Mesenchymal stem cell (in vitro differentiated cells and primary cell): Measurements from ENCODE around the gene CD1E.

Source experiments
- DNase-seq: peaks from one replicate; pipeline ENCODE4 v3.0.0-alpha.2; 2013
- H2AFZ ChIP-seq: one replicate; pipeline ENCODE4 v1.6.1; 2013; ENCODE audit warnings: low read depth, mild to moderate bottlenecking, control low read depth, inconsistent platforms, low read length, moderate library complexity
- H2AK5ac ChIP-seq: 2 replicates; pipeline ENCODE4 v1.6.1; 2013; ENCODE audit warnings: low read length, moderate library complexity, mild to moderate bottlenecking, inconsistent platforms; ENCODE audit not compliant: severe bottlenecking
- H2BK120ac ChIP-seq: one replicate; pipeline ENCODE4 v1.6.1; 2013; ENCODE audit warnings: low read depth, mild to moderate bottlenecking, inconsistent platforms, low read length, moderate library complexity
- H2BK12ac ChIP-seq, 2 experiments: one replicate each; pipeline ENCODE4 v1.6.1; 2013; ENCODE audit warnings: inconsistent platforms in 2 of 2, low read length in 2 of 2, mild to moderate bottlenecking in 2 of 2, moderate library complexity in 2 of 2, control low read depth in 1 of 2
- H2BK15ac ChIP-seq: one replicate; pipeline ENCODE4 v1.6.1; 2013; ENCODE audit warnings: mild to moderate bottlenecking, low read depth, inconsistent platforms; ENCODE audit not compliant: poor library complexity, severe bottlenecking
- H2BK5ac ChIP-seq: 2 replicates; pipeline ENCODE4 v1.6.1; 2013; ENCODE audit warnings: low read depth, mild to moderate bottlenecking, low read length, control low read depth, inconsistent platforms; ENCODE audit not compliant: poor library complexity, severe bottlenecking
- H3K14ac ChIP-seq, 2 experiments: one replicate each; pipeline ENCODE4 v1.6.1; 2013; ENCODE audit warnings: inconsistent platforms in 2 of 2, low read length in 2 of 2, control low read depth in 1 of 2, mild to moderate bottlenecking in 1 of 2, moderate library complexity in 1 of 2
- H3K18ac ChIP-seq, 2 experiments: one replicate each; pipeline ENCODE4 v1.6.1; 2013; ENCODE audit warnings: inconsistent platforms in 2 of 2, low read length in 2 of 2, control low read depth in 1 of 2, low read depth in 1 of 2, mild to moderate bottlenecking in 1 of 2
- H3K23ac ChIP-seq, 2 experiments: one replicate each; pipeline ENCODE4 v1.6.1; 2013; ENCODE audit warnings: inconsistent platforms in 2 of 2, low read length in 2 of 2, mild to moderate bottlenecking in 2 of 2, moderate library complexity in 2 of 2, control low read depth in 1 of 2
- H3K27ac ChIP-seq: 2 replicates; pipeline ENCODE4 v1.5.1; 2013; ENCODE audit warnings: mild to moderate bottlenecking, moderate library complexity, low read length, control low read depth, inconsistent platforms; ENCODE audit not compliant: poor library complexity, severe bottlenecking
- H3K27me3 ChIP-seq, 2 experiments: 2 replicates each; pipeline versions ENCODE4 v1.6.1 to v1.7.0; 2013; ENCODE audit warnings: low read length in 2 of 2, mild to moderate bottlenecking in 2 of 2, moderate library complexity in 2 of 2, control low read depth in 1 of 2, inconsistent platforms in 1 of 2; ENCODE audit not compliant: control insufficient read depth in 1 of 2, insufficient read depth in 1 of 2
- H3K36me3 ChIP-seq, 2 experiments: 2 replicates each; pipeline versions ENCODE4 v1.6.1 to v1.7.0; 2013; ENCODE audit warnings: low read length in 2 of 2, control low read depth in 1 of 2, inconsistent platforms in 1 of 2, low read depth in 1 of 2, mild to moderate bottlenecking in 1 of 2; ENCODE audit not compliant: insufficient read depth in 2 of 2, control insufficient read depth in 1 of 2
- H3K4ac ChIP-seq, 2 experiments: one replicate each; pipeline ENCODE4 v1.6.1; 2013; ENCODE audit warnings: inconsistent platforms in 2 of 2, low read length in 2 of 2, mild to moderate bottlenecking in 2 of 2, moderate library complexity in 2 of 2, control low read depth in 1 of 2, low read depth in 1 of 2
- H3K4me1 ChIP-seq: 2 replicates; pipeline ENCODE4 v1.6.1; 2013; ENCODE audit warnings: low read depth, low read length, control low read depth; ENCODE audit not compliant: control insufficient read depth, insufficient read depth
- H3K4me2 ChIP-seq: 2 replicates; pipeline ENCODE4 v1.6.1; 2013; ENCODE audit warnings: low read length, mild to moderate bottlenecking, inconsistent platforms; ENCODE audit not compliant: poor library complexity, severe bottlenecking
- H3K4me3 ChIP-seq, 2 experiments: 2 replicates each; pipeline versions ENCODE4 v1.5.1 to v1.7.0; 2013; ENCODE audit warnings: low read length in 2 of 2, mild to moderate bottlenecking in 2 of 2, control low read depth in 1 of 2, low read depth in 1 of 2; ENCODE audit not compliant: insufficient read depth in 1 of 2
- H3K79me1 ChIP-seq: replicated peaks from 2 replicates; pipeline ENCODE4 v1.6.1; 2013; ENCODE audit warnings: mild to moderate bottlenecking, control low read depth, low read length, inconsistent platforms; ENCODE audit not compliant: poor library complexity, severe bottlenecking
- H3K9ac ChIP-seq: 2 replicates; pipeline ENCODE4 v1.7.0; 2013; ENCODE audit warnings: mild to moderate bottlenecking, low read length, moderate library complexity
- H3K9me3 ChIP-seq: 2 replicates; pipeline ENCODE4 v1.7.0; 2013; ENCODE audit warnings: mild to moderate bottlenecking, low read length; ENCODE audit not compliant: control insufficient read depth
- H4K8ac ChIP-seq: one replicate; pipeline ENCODE4 v1.6.1; 2013; ENCODE audit warnings: inconsistent platforms, mild to moderate bottlenecking, low read length, moderate library complexity
- H4K91ac ChIP-seq: one replicate; pipeline ENCODE4 v1.6.1; 2013; ENCODE audit warnings: mild to moderate bottlenecking, low read length, inconsistent platforms
- WGBS: methylation state at CpG from one replicate; pipeline ENCODE4 v1.1.7; 2013; ENCODE audit warnings: mixed read lengths; 5-methylcytosine and 5-hydroxymethylcytosine counted together

The CD1E gene

DNA sequence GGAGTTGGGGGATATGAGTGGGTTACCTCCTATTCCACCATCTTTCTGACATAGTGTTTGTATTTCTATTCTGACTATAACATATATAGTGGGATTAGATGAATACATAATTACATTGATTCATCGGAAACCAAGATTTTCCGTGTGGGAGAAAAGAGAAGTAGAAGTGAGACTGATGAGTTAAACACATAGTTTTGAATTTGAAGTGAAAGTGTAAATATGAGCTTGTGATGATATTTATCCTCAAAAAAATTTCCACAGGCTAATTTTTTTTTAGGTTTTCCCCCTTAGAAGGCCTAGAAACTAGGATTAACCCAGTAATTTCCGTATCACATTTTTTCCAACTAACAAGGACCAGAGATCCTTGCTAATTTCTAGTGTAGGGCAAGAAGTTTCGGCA, 29.3 kb upstream of the CD1E start:
- Histone ChIP-seq H2BK120ac (no peak overlapping the region), H3K36me3 (no peaks in the 10 kb centered on the region), H3K9me3 (no peaks in the 10 kb centered on the region), H2BK12ac (no peak overlapping the region), H3K4me3 (no peak overlapping the region), H4K8ac (no peak overlapping the region), H3K4me1 (no peaks in the 10 kb centered on the region), H3K9ac (no peak overlapping the region), H4K91ac (no peak overlapping the region), H2AFZ (no peak overlapping the region), H3K27me3 (no peaks in the 10 kb centered on the region), H3K18ac (no peak overlapping the region), H2BK15ac (no peak overlapping the region), H2BK5ac (no peak overlapping the region), H3K4me2 (no peak overlapping the region), H3K79me1 (no peaks in the 10 kb centered on the region), H3K14ac (no peak overlapping the region), H3K23ac (no peak overlapping the region), H3K4ac (no peak overlapping the region), H3K27ac (no peak overlapping the region), H2AK5ac (no peak overlapping the region)
- no peak for DNase-seq
- 92% methylated on average over 4 of the region's 4 CpGs for WGBS

DNA sequence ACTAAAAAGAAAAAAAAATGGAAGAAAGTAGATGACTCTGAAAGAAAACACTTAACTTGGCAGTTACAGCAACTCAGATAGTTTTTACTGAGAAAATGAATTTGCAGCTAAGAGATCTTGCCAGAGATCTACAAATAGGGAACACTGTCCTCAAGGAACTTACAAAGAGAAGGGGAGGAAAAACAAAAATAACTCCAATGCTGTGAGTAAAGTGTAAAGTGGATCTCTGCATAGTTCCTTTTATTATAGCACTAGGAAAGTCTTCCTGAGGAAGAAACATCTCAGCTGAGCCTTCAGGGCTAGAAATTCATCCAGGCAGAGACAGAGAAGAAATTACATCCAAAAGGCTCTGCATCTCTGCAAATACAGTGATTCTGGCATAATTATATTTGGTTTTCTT, 26.2 kb upstream of the CD1E start:
- Histone ChIP-seq H3K18ac (no peak overlapping the region), H3K4me2 (no peak overlapping the region), H3K4ac (no peak overlapping the region), H2BK120ac (no peak overlapping the region), H2BK5ac (no peak overlapping the region), H2AK5ac (no peak overlapping the region), H3K9ac (no peak overlapping the region), H3K14ac (no peak overlapping the region), H3K79me1 (no peaks in the 10 kb centered on the region), H3K4me1 (no peaks in the 10 kb centered on the region), H4K91ac (no peak overlapping the region), H3K4me3 (no peak overlapping the region), H3K23ac (no peak overlapping the region), H2BK15ac (no peak overlapping the region), H3K27me3 (no peaks in the 10 kb centered on the region), H4K8ac (no peak overlapping the region), H2BK12ac (no peak overlapping the region), H3K36me3 (no peaks in the 10 kb centered on the region), H3K27ac (no peak overlapping the region), H2AFZ (no peak overlapping the region), H3K9me3 (no peaks in the 10 kb centered on the region)
- DNase-seq = no peak

DNA sequence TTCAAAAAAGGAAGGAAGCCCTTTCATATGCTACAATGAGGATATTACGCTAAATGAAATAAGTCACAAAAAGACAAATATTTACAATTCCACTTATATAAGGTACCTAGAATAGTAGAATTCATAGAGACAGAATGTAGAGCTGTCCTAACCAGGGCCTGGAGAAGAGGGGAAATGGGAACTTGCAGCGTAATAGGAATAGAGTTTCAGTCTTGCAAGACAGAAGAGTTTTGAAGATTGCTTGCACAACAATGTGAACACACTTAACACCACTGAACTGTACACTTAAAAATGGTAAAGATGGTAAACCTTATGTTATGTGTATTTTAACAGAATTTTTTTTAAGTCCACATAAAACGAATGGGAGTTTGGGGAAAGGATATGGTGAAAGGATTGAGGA, 25.3 kb upstream of the CD1E start:
- Histone ChIP-seq H3K79me1 (no peaks in the 10 kb centered on the region), H2BK5ac (no peak overlapping the region), H2AFZ (no peak overlapping the region), H3K27me3 (no peaks in the 10 kb centered on the region), H2BK120ac (no peak overlapping the region), H3K9me3 (no peaks in the 10 kb centered on the region), H3K14ac (no peak overlapping the region), H3K18ac (no peak overlapping the region), H3K4me2 (no peak overlapping the region), H3K23ac (no peak overlapping the region), H3K4ac (no peak overlapping the region), H3K4me3 (no peak overlapping the region), H4K91ac (no peak overlapping the region), H2BK15ac (no peak overlapping the region), H3K4me1 (no peaks in the 10 kb centered on the region), H2AK5ac (no peak overlapping the region), H4K8ac (no peak overlapping the region), H2BK12ac (no peak overlapping the region), H3K27ac (no peak overlapping the region), H3K36me3 (no peaks in the 10 kb centered on the region), H3K9ac (no peak overlapping the region)
- DNase-seq = no peak
- 80% methylated on average over 1 of the region's 3 CpGs for WGBS

DNA sequence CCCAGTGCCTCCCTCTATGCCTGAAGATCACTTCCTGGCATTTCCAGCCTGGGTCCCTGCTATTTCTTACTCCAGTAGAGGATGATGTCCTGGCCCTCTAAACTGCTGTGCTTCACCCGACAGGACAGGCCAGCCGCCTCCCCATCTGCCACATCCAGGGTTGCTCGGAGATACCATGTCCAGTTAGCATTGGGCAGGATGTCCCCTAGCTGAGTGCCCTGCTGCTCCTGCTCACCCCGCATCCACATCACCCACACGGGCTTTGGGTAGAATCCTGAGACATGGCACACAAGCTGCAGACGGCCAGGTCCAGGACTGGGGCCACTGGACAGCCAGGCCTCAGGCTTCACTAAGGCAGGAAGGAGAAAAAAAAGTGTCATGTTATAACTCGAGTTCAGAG, 24.4 kb upstream of the CD1E start:
- no peak overlapping the region for H3K4me2 ChIP-seq
- no peak overlapping the region for H4K8ac ChIP-seq

More for the DNA sequence above, 24.4 kb upstream of the CD1E start:
- Histone ChIP-seq H3K9me3 (no peaks in the 10 kb centered on the region), H2AFZ (no peak overlapping the region), H3K4ac (no peak overlapping the region), H3K4me3 (no peak overlapping the region), H2BK5ac (no peak overlapping the region), H3K4me1 (no peaks in the 10 kb centered on the region), H2AK5ac (no peak overlapping the region), H3K14ac (no peak overlapping the region), H3K23ac (no peak overlapping the region), H3K9ac (no peak overlapping the region), H4K91ac (no peak overlapping the region), H3K27me3 (no peaks in the 10 kb centered on the region), H2BK120ac (no peak overlapping the region), H3K18ac (no peak overlapping the region), H3K27ac (no peak overlapping the region), H3K36me3 (no peaks in the 10 kb centered on the region), H3K79me1 (no peaks in the 10 kb centered on the region), H2BK12ac (no peak overlapping the region), H2BK15ac (no peak overlapping the region)
- 78% methylated on average over 6 of the region's 7 CpGs for WGBS
- DNase-seq = no peak
